Uterus (tissue), 4 donors: ENCODE measurements around the gene ZCCHC3. TPM values are rescaled to one million over a fixed set of nuclear protein-coding genes. Genes with fewer than 3 reads are reported as not detected.

Source experiments
- DNase-seq, 2 donors: peaks; one replicate each; pipeline ENCODE4 v3.0.0-alpha.2; 2019 to 2020
- H3K27ac ChIP-seq, 2 donors: fragments of 200-600 bp; sonication (generic); 1 replicate in 1 of 2; 2 replicates in 1 of 2; pipeline ENCODE4 v1.5.1; 2016 to 2018
- H3K27me3 ChIP-seq, 2 donors: fragments of 200-600 bp; sonication (generic); one replicate each; pipeline ENCODE4 v1.5.1; 2018 to 2019; ENCODE audit warnings: control low read depth in 1 of 2
- H3K36me3 ChIP-seq, 2 donors: fragments of 200-600 bp; sonication (generic); one replicate each; pipeline ENCODE4 v1.5.1; 2019; ENCODE audit warnings: control low read depth in 1 of 2
- H3K4me1 ChIP-seq, 2 donors: fragments of 200-600 bp; sonication (generic); one replicate each; pipeline ENCODE4 v1.5.1; 2018 to 2019; ENCODE audit warnings: control low read depth in 1 of 2
- H3K4me3 ChIP-seq, 2 donors: fragments of 200-600 bp; sonication (generic); 1 replicate in 1 of 2; 2 replicates in 1 of 2; pipeline ENCODE4 v1.5.1; 2018 to 2019; ENCODE audit warnings: mild to moderate bottlenecking in 1 of 2
- H3K9me3 ChIP-seq, 2 donors: fragments of 200-600 bp; sonication (generic); one replicate each; pipeline ENCODE4 v1.5.1; 2019; ENCODE audit warnings: control low read depth in 1 of 2
- CTCF ChIP-seq, 4 experiments: fragments of 200-600 bp in 2 of 4; fragments of 450-650 bp in 2 of 4; sonication (generic) in 2 of 4; IDR thresholded peaks; one replicate each; pipeline ENCODE4 v1.5.1; 2016 to 2019; ENCODE audit warnings: antibody characterized with exemption in 4 of 4, mild to moderate bottlenecking in 2 of 4, moderate library complexity in 1 of 4
- POLR2A ChIP-seq, 2 donors: fragments of 450-650 bp; IDR thresholded peaks; one replicate each; pipeline ENCODE4 v1.6.1; 2016; ENCODE audit warnings: antibody characterized with exemption in 2 of 2, mild to moderate bottlenecking in 1 of 2, moderate library complexity in 1 of 2
- intact Hi-C: fragments of 100-400 bp; cut with DNase I; formaldehyde crosslinking; loops from one replicate; pipeline ENCODE4 v1.15.1; 2023; ENCODE audit warnings: low total_unique reads
- total RNA-seq, 4 donors: library from RNA; depleted of rRNA in 3 of 4; stranded (reverse); fragments of >200 nt in 3 of 4; gene quantifications; one replicate each; pipeline versions ENCODE4 v1.1.0 to v1.2.4, GENCODE V29; 2014 to 2023
- donor health status: DM: yes; HTN: yes; CAD: no.

ZCCHC3 gene
- total RNA-seq, 4 donors from 2014 or later = 3.3 to 56.7 (median 19.2) TPM

GRCh38 chr20:348972-349841 lies 51.8 kb downstream of the ZCCHC3 start:
- DNase-seq = no peak
- H3K4me3 ChIP-seq = no peak overlapping the region
- peaks cover 0 to 4% of the 10 kb centered on the region in 2 donors for H3K4me1 ChIP-seq
- no peaks in the 10 kb centered on the region for H3K9me3 ChIP-seq
- intact Hi-C loops = no loop called here
- TF ChIP-seq POLR2A (IDR thresholded peaks at IDR 0.05) = no peak
- no peak for TF ChIP-seq CTCF (IDR thresholded peaks at IDR 0.05)
- peak overlapping the region; percentile 84 to 97 for H3K27ac ChIP-seq
- no peaks in the 10 kb centered on the region for H3K27me3 ChIP-seq
- H3K36me3 ChIP-seq = no peaks in the 10 kb centered on the region

Other genes with a start within 250 kb of the ZCCHC3 start
- not detected for gene DEFB125, start 209.9 kb upstream of the ZCCHC3 start, total RNA-seq
- not detected for gene DEFB126, start 155.0 kb upstream of the ZCCHC3 start, total RNA-seq
- gene DEFB127, start 140.1 kb upstream of the ZCCHC3 start, total RNA-seq = not detected
- not detected for gene DEFB128, start 107.9 kb upstream of the ZCCHC3 start, total RNA-seq
- not detected for gene DEFB129, start 70.3 kb upstream of the ZCCHC3 start, total RNA-seq
- not detected for gene DEFB132, start 39.8 kb upstream of the ZCCHC3 start, total RNA-seq
- 10 to 100 TPM in 2 of 4 donors, 1 to 10 TPM in 2; 2.8 to 18.2 (median 11.2) TPM for gene C20orf96, start 6.8 kb upstream of the ZCCHC3 start, total RNA-seq
- gene SOX12, start 28.0 kb downstream of the ZCCHC3 start, total RNA-seq = 10 to 100 TPM in 1 of 4 donors, 1 to 10 TPM in 3; 2.4 to 21.9 (median 7.4) TPM
- 10 to 100 TPM; 10.2 to 65.6 (median 28.7) TPM for gene NRSN2, start 49.5 kb downstream of the ZCCHC3 start, total RNA-seq
- 1 to 10 TPM; 1.8 to 8.4 (median 3.9) TPM for gene TRIB3, start 83.2 kb downstream of the ZCCHC3 start, total RNA-seq
- 10 to 100 TPM; 57.9 to 86.3 (median 64.6) TPM for gene RBCK1, start 110.7 kb downstream of the ZCCHC3 start, total RNA-seq
- gene TBC1D20, start 165.0 kb downstream of the ZCCHC3 start, total RNA-seq = 10 to 100 TPM; 11.0 to 44.0 (median 35.8) TPM
- 100 to 1,000 TPM in 2 of 4 donors, 10 to 100 TPM in 2; 48.2 to 207 (median 85.8) TPM for gene CSNK2A1, start 246.2 kb downstream of the ZCCHC3 start, total RNA-seq